GM12873 (cell line): Measurements from ENCODE around the gene ST7.

ENCODE experiments used
- CTCF ChIP-seq: IDR thresholded peaks from 2 replicates; pipeline ENCODE4 v1.5.1; 2012; ENCODE audit warnings: low read depth, mild to moderate bottlenecking, moderate library complexity, low read length, control low read depth; ENCODE audit not compliant: insufficient read depth; ENCODE audit errors: missing control alignments

ST7 gene

GRCh38 chr7:117019287-117019686 is 66.0 kb downstream of the ST7 start:
- no peak for TF ChIP-seq CTCF

- TF ChIP-seq CTCF: no peak
Measured at GRCh38 chr7:117019786-117020590, 66.7 kb downstream of the ST7 start.

GRCh38 chr7:117020591-117020973 is 67.3 kb downstream of the ST7 start:
- no peak for TF ChIP-seq CTCF

- TF ChIP-seq CTCF: no peak
Measured at GRCh38 chr7:117021366-117021765, 68.1 kb downstream of the ST7 start.

DNA sequence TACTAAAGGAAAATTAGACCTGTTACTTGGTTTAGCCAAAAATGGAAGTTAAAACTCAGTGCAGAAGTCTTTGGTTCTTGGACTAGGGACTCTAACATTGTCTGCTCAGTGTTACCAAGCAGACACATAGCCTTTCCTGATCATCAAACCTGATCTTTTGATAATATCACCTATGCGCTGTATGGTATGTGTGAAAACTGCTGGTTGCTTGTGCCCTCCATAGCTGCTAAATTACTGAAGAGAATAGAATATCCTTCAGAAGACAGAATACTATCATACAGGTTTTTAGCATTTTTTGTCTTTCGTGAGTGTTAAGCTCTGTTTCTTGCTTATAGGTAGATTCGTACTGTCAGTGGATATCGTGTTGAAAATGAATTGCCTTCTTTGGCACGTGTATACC is 68.7 kb downstream of the ST7 start:
- TF ChIP-seq CTCF: no peak

GRCh38 chr7:117023325-117023854 is 70.1 kb downstream of the ST7 start:
- TF ChIP-seq CTCF: no peak

DNA sequence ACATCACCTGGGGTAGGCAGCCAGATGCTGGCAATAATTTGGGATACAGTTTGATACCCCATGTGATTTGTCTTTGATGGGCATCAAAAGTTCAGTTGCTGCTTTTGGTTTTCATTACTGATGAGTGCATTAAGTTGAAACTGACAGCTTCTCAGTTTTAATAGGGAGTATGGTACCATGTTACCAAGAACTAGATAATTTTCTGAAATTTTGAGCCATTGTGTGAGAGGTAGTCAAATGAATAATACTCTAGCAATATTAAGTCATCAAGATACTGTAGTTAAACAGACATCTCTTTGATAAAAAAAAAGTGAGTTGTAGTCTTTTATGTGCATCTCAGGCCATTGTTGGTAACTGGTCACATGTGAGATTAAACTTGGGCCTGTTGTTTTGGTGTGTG is 71.5 kb downstream of the ST7 start:
- TF ChIP-seq CTCF: no peak
